Kidney epithelial cell (primary cell): ENCODE results near the gene RHBDD1. TPM values are rescaled to one million over a fixed set of nuclear protein-coding genes. Genes with fewer than 3 reads are reported as not detected.

ENCODE experiments used
- DNase-seq: peaks from one replicate; pipeline ENCODE4 v3.0.0-alpha.2; 2010; ENCODE audit warnings: low read depth
- H3K27me3 ChIP-seq: 2 replicates; pipeline ENCODE4 v1.6.0; 2011; ENCODE audit warnings: low read length; ENCODE audit not compliant: control insufficient read depth, insufficient read depth
- H3K36me3 ChIP-seq: 2 replicates; pipeline ENCODE4 v1.5.1; 2011; ENCODE audit warnings: low read length; ENCODE audit not compliant: control insufficient read depth, insufficient read depth
- H3K4me3 ChIP-seq: 2 replicates; pipeline ENCODE4 v1.5.1; 2011; ENCODE audit warnings: low read depth, mild to moderate bottlenecking, control low read depth, low read length
- CTCF ChIP-seq: IDR thresholded peaks from 2 replicates; pipeline ENCODE4 v1.5.1; 2011; ENCODE audit warnings: mild to moderate bottlenecking, moderate library complexity, low read length, control low read depth, inconsistent platforms; ENCODE audit not compliant: insufficient read depth, poor library complexity, severe bottlenecking
- total RNA-seq: library from RNA; depleted of rRNA; stranded (reverse); fragments of >200 nt; gene quantifications from 2 replicates; pipeline ENCODE4 v1.2.3, GENCODE V29; 2015

RHBDD1 gene
- total RNA-seq, 1 donor from 2014 or later: 23.7 TPM

GRCh38 chr2:226800941-226801784, 34.7 kb upstream of the RHBDD1 start:
- TF ChIP-seq CTCF: no peak
- Histone ChIP-seq H3K36me3 (peaks cover 2% of the 10 kb centered on the region), H3K4me3 (peak overlapping the region; percentile 46), H3K27me3 (no peaks in the 10 kb centered on the region)
- DNase-seq: no peak

- no peak for DNase-seq
Measured at GRCh38 chr2:226802573-226802972, 33.3 kb upstream of the RHBDD1 start.

GRCh38 chr2:226803410-226803809, 32.4 kb upstream of the RHBDD1 start:
- no peak for DNase-seq
- no peak overlapping the region for H3K4me3 ChIP-seq
- no peaks in the 10 kb centered on the region for H3K27me3 ChIP-seq
- no peak for TF ChIP-seq CTCF
- H3K36me3 ChIP-seq: no peaks in the 10 kb centered on the region

More at GRCh38 chr2:226802573-226802972, 33.3 kb upstream of the RHBDD1 start:
- peak; percentile 49 for TF ChIP-seq CTCF
- no peak overlapping the region for H3K4me3 ChIP-seq
- no peaks in the 10 kb centered on the region for H3K36me3 ChIP-seq
- no peaks in the 10 kb centered on the region for H3K27me3 ChIP-seq

- peak; percentile 60 for TF ChIP-seq CTCF
- H3K36me3 ChIP-seq: no peaks in the 10 kb centered on the region
- H3K4me3 ChIP-seq: no peak overlapping the region
- no peaks in the 10 kb centered on the region for H3K27me3 ChIP-seq
- DNase-seq: no peak
Measured at GRCh38 chr2:226813148-226813701, 22.6 kb upstream of the RHBDD1 start.

- no peaks in the 10 kb centered on the region for H3K36me3 ChIP-seq
- TF ChIP-seq CTCF: no peak
- H3K27me3 ChIP-seq: no peaks in the 10 kb centered on the region
- no peak overlapping the region for H3K4me3 ChIP-seq
- no peak for DNase-seq
Measured at GRCh38 chr2:226818930-226819329, 16.9 kb upstream of the RHBDD1 start.
